PC-3 (cell line): Measurements from ENCODE around the gene TGFB1I1.

ENCODE experiments used
- CTCF ChIP-seq: fragments of 300-600 bp; sonication (generic); conservative IDR thresholded peaks from 2 replicates; pipeline ENCODE4 v1.5.1; 2017; ENCODE audit warnings: antibody characterized with exemption, low read depth, mild to moderate bottlenecking, low read length
- EZH2 ChIP-seq: fragments of 300-600 bp; sonication (generic); IDR thresholded peaks from one replicate; pipeline ENCODE4 v1.6.1; 2017; ENCODE audit warnings: antibody characterized with exemption, mild to moderate bottlenecking, low read length; ENCODE audit not compliant: unreplicated experiment

- TF ChIP-seq CTCF (no peak), EZH2 (no peak)
Observed at GRCh38 chr16:31441956-31442355, 30.0 kb upstream of the TGFB1I1 start.
